NCI-H524 treated with DMSO at 0.1 percent for 48 hours (cell line): Measurements from ENCODE around the gene LRP1.

Experiments
- DNase-seq: peaks from one replicate; lab custom pipeline; 2025; lab: John Stamatoyannopoulos, UW

The LRP1 gene

GRCh38 chr12:57154804-57155434 is 26.6 kb downstream of the LRP1 start:
- no peak for DNase-seq

- DNase-seq: no peak
Observed at GRCh38 chr12:57156701-57157403, 28.6 kb downstream of the LRP1 start.

- DNase-seq: no peak
Observed at GRCh38 chr12:57157588-57158173, 29.4 kb downstream of the LRP1 start.

- no peak for DNase-seq
Observed at GRCh38 chr12:57158186-57158585, 29.9 kb downstream of the LRP1 start.

- DNase-seq: no peak
Observed at GRCh38 chr12:57158665-57159064, 30.4 kb downstream of the LRP1 start.

- DNase-seq: peak; percentile 42
Observed at GRCh38 chr12:57159311-57159710, 31.0 kb downstream of the LRP1 start.

GRCh38 chr12:57160040-57160439 is 31.8 kb downstream of the LRP1 start:
- no peak for DNase-seq

- no peak for DNase-seq
Observed at GRCh38 chr12:57160741-57161140, 32.5 kb downstream of the LRP1 start.

GRCh38 chr12:57161491-57161890 is 33.2 kb downstream of the LRP1 start:
- no peak for DNase-seq

GRCh38 chr12:57162553-57163125 is 34.4 kb downstream of the LRP1 start:
- no peak for DNase-seq

- DNase-seq: no peak
Observed at GRCh38 chr12:57164454-57164853, 36.2 kb downstream of the LRP1 start.

- DNase-seq: no peak
Observed at GRCh38 chr12:57164966-57165625, 36.8 kb downstream of the LRP1 start.

GRCh38 chr12:57165741-57166140 is 37.5 kb downstream of the LRP1 start:
- DNase-seq: no peak

GRCh38 chr12:57166971-57167371 is 38.7 kb downstream of the LRP1 start:
- no peak for DNase-seq

GRCh38 chr12:57168058-57168457 is 39.8 kb downstream of the LRP1 start:
- DNase-seq: no peak

- no peak for DNase-seq
Observed at GRCh38 chr12:57169046-57169795, 40.9 kb downstream of the LRP1 start.

- DNase-seq: no peak
Observed at GRCh38 chr12:57169969-57170368, 41.7 kb downstream of the LRP1 start.

GRCh38 chr12:57170408-57170807 is 42.1 kb downstream of the LRP1 start:
- no peak for DNase-seq

- DNase-seq: no peak
Observed at GRCh38 chr12:57170927-57171326, 42.6 kb downstream of the LRP1 start.

- no peak for DNase-seq
Observed at GRCh38 chr12:57171668-57172067, 43.4 kb downstream of the LRP1 start.

- peak; percentile 6 for DNase-seq
Observed at GRCh38 chr12:57173089-57173488, 44.8 kb downstream of the LRP1 start.

- DNase-seq: no peak
Observed at GRCh38 chr12:57173683-57174082, 45.4 kb downstream of the LRP1 start.
